ENCODE measurements around the gene SMG5.
A peak's percentile ranks its signal among the peaks of the same experiment; 100 is the strongest.

Gene SMG5

DNA sequence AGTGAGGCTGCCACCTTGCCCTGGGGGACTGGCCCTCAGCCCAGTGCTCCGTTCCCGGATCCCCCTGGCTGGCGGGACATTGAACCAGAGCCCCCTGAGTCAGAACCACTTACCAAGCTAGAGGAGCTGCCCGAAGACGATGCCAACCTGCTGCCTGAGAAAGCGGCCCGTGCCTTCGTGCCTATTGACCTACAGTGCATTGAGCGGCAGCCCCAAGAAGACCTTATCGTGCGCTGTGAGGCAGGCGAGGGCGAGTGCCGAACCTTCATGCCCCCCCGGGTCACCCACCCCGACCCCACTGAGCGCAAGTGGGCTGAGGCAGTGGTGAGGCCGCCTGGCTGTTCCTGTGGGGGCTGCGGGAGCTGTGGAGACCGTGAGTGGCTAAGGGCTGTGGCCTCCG, 2.8 kb upstream of the SMG5 start:
- Histone ChIP-seq H3K9ac (ENCODE audit: low read depth, low read length, poor library complexity, severe bottlenecking) (no peak overlapping the region), H2AFZ (ENCODE audit: low read length) (no peak overlapping the region), H3K9me3 (ENCODE audit: insufficient read depth, low read depth, low read length) (no peaks in the 10 kb centered on the region), H3K4me2 (ENCODE audit: low read depth, low read length, poor library complexity, severe bottlenecking) (no peak overlapping the region), H3K36me3 (ENCODE audit: insufficient read depth, low read length) (no peaks in the 10 kb centered on the region), H3K27me3 (ENCODE audit: insufficient read depth, low read length, poor library complexity, severe bottlenecking) (no peaks in the 10 kb centered on the region), H3F3A (ENCODE audit: low read depth) (no peaks in the 10 kb centered on the region), H3K4me1 (ENCODE audit: insufficient read depth, low read length, poor library complexity, severe bottlenecking) (peaks cover 21% of the 10 kb centered on the region), H3K9me2 (replicated peaks; ENCODE audit: low read depth, low read length) (no peaks in the 10 kb centered on the region), H4K20me1 (ENCODE audit: insufficient read depth, low read length, poor library complexity, severe bottlenecking) (peaks cover 18% of the 10 kb centered on the region), H3K4me3 (ENCODE audit: low read length, poor library complexity, severe bottlenecking) (no peak overlapping the region), H3K79me2 (ENCODE audit: insufficient read depth, low read length) (peaks cover 29% of the 10 kb centered on the region)
- no peak for TF ChIP-seq EZH2phosphoT487 (IDR thresholded peaks at IDR 0.05; ENCODE audit: borderline replicate concordance)
- no peak for TF ChIP-seq CTCF (conservative IDR thresholded peaks at IDR 0.05; ENCODE audit: low read length)

- H3K4me2 ChIP-seq (ENCODE audit: low read depth, low read length, poor library complexity, severe bottlenecking): peak overlapping the region; percentile 86
- no peak overlapping the region for H3K9ac ChIP-seq (ENCODE audit: low read depth, low read length, poor library complexity, severe bottlenecking)
- peaks cover 25% of the 10 kb centered on the region for H4K20me1 ChIP-seq (ENCODE audit: insufficient read depth, low read length, poor library complexity, severe bottlenecking)
- peaks cover 36% of the 10 kb centered on the region for H3K79me2 ChIP-seq (ENCODE audit: insufficient read depth, low read length)
- no peaks in the 10 kb centered on the region; the same call in 1 of the 2 replicates for H3K36me3 ChIP-seq (ENCODE audit: insufficient read depth, low read length)
- H3K4me1 ChIP-seq (ENCODE audit: insufficient read depth, low read length, poor library complexity, severe bottlenecking): peaks cover 28% of the 10 kb centered on the region
- H3K9me2 ChIP-seq (replicated peaks; ENCODE audit: low read depth, low read length): no peaks in the 10 kb centered on the region
- H3F3A ChIP-seq (ENCODE audit: low read depth): no peaks in the 10 kb centered on the region
- H3K9me3 ChIP-seq (ENCODE audit: insufficient read depth, low read depth, low read length): no peaks in the 10 kb centered on the region
- no peak overlapping the region for H2AFZ ChIP-seq (ENCODE audit: low read length)
- TF ChIP-seq EZH2phosphoT487 (IDR thresholded peaks at IDR 0.05; ENCODE audit: borderline replicate concordance) (no peak), CTCF (conservative IDR thresholded peaks at IDR 0.05; ENCODE audit: low read length) (no peak)
- no peaks in the 10 kb centered on the region for H3K27me3 ChIP-seq (ENCODE audit: insufficient read depth, low read length, poor library complexity, severe bottlenecking)
- no peak overlapping the region for H3K4me3 ChIP-seq (ENCODE audit: low read length, poor library complexity, severe bottlenecking)
Measured at GRCh38 chr1:156284757-156285156, 2.1 kb upstream of the SMG5 start.

DNA sequence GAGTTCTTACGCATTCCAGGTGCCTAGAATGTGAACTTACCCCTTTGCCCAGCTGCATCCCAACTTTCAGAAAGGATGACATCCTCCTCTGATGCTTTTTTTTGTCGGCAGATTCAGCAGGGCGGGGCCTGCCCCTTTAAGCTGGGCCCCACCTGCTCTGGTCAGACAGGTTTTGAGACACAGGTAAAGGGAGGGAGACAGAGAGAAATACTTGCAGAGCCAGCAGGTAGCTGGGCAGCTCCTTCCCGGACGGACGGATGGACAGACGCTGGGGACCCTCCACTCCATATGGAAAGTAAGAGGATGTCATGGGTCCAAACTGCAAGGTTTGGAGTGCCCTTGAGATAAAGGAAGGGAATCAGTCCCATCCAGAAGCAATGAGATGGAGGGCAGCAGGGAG, 1.5 kb upstream of the SMG5 start, which contains the start of gene TMEM79:
Gene TMEM79 (plus strand): TSS at position 214 of the 400 bp plus-strand sequence. CDS start 902 bp downstream, outside the sequence.
- no peaks in the 10 kb centered on the region for H3F3A ChIP-seq (ENCODE audit: low read depth)
- H2AFZ ChIP-seq (ENCODE audit: low read length): peak within 1 kb of the TSS; percentile 83
- H3K4me2 ChIP-seq (ENCODE audit: low read depth, low read length, poor library complexity, severe bottlenecking): peak within 1 kb of the TSS; percentile 86
- TF ChIP-seq EZH2phosphoT487 (IDR thresholded peaks at IDR 0.05; ENCODE audit: borderline replicate concordance) (no peak), CTCF (conservative IDR thresholded peaks at IDR 0.05; ENCODE audit: low read length) (no peak)
- H3K4me1 ChIP-seq (ENCODE audit: insufficient read depth, low read length, poor library complexity, severe bottlenecking): peaks cover 31% of the 10 kb centered on the region
- H3K9me2 ChIP-seq (replicated peaks; ENCODE audit: low read depth, low read length): no peaks in the 10 kb centered on the region
- H3K27me3 ChIP-seq (ENCODE audit: insufficient read depth, low read length, poor library complexity, severe bottlenecking): no peaks in the 10 kb centered on the region
- peaks cover under 1% of the 10 kb centered on the region; the same call in 1 of the 2 replicates for H3K36me3 ChIP-seq (ENCODE audit: insufficient read depth, low read length)
- peaks cover 31% of the 10 kb centered on the region for H4K20me1 ChIP-seq (ENCODE audit: insufficient read depth, low read length, poor library complexity, severe bottlenecking)
- H3K9ac ChIP-seq (ENCODE audit: low read depth, low read length, poor library complexity, severe bottlenecking): peak within 1 kb of the TSS; percentile 82
- no peaks in the 10 kb centered on the region for H3K9me3 ChIP-seq (ENCODE audit: insufficient read depth, low read depth, low read length)
- H3K4me3 ChIP-seq (ENCODE audit: low read length, poor library complexity, severe bottlenecking): peak within 1 kb of the TSS; percentile 79
- H3K79me2 ChIP-seq (ENCODE audit: insufficient read depth, low read length): peaks cover 42% of the 10 kb centered on the region

All from Loucy (cell line).